Right lung (tissue), 5 donors: ENCODE results near the gene GADD45GIP1. TPM values are rescaled to one million over a fixed set of nuclear protein-coding genes. Genes with fewer than 3 reads are reported as not detected.
"Not testable (repeated sequence)": the region's sequence is repeated elsewhere in the genome, so short reads cannot be mapped to it uniquely, and the experiment has no call there.

Source experiments
- DNase-seq, 2 donors: peaks; one replicate each; pipeline ENCODE4 v3.0.0-alpha.2; 2013
- polyA plus RNA-seq, 5 donors: library from polyadenylated mRNA; unstranded; fragments of 120-200 nt; gene quantifications; one replicate each; pipeline versions ENCODE4 v1.2.1 to v1.2.3, GENCODE V29; 2013; ENCODE audit warnings: inconsistent platforms in 1 of 5, low replicate concordance in 1 of 5; ENCODE audit not compliant: insufficient read length in 5 of 5, insufficient read depth in 1 of 5

GADD45GIP1 gene
- polyA plus RNA-seq, 5 donors = 22.7 to 51.6 (median 25.6) TPM

DNA sequence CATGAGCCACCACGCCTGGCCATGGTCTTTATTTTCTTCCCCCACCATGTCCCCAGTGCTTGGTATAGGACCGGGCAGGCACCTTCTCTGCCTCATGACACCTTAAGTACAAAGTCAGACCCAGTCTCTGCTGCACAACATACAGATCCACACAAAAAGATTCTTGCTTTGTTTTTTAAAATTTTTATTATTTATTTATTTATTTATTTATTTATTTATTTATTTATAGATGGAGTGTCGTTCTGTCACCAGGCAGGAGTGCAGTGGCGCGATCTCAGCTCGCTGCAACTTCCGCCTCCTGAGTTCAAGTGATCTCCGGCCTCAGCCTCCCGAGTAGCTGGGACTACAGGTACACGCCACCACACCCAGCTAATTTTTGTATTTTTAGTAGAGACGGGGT, 35.7 kb upstream of the GADD45GIP1 start:
- DNase-seq = no peak

DNA sequence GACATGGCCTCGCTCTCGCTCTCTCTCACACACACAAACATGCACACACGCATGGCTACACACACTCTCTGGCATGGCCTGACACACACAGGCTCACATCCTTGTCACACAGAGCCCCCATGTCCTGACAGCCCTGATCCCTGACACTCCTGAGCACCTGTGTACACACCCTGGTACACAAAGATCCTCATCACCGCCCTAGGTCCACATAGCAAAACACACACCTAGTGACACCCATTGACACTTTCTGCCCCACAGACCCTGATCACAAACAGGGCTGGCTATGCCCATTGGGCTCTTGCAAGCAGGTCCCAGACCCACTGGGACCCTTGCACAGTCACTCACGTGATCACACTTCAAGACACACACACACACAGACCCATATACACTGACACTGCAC, 34.3 kb upstream of the GADD45GIP1 start:
- DNase-seq = no peak

DNA sequence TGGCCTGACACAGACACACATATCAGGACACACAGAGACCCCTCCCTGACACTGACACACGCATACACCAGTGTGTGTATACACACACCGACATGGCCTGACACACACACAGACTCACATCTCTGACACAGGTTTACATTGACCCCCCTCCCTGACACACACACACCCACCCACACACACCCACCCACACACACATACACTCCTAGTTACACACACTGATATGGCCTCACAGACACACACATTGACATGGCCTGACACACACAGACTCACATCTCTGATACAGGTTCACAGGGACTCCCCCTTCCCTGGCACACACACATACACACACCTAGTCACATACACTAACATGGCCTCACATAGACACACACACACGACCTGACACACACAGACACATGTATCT, 33.8 kb upstream of the GADD45GIP1 start:
- DNase-seq = no peak

DNA sequence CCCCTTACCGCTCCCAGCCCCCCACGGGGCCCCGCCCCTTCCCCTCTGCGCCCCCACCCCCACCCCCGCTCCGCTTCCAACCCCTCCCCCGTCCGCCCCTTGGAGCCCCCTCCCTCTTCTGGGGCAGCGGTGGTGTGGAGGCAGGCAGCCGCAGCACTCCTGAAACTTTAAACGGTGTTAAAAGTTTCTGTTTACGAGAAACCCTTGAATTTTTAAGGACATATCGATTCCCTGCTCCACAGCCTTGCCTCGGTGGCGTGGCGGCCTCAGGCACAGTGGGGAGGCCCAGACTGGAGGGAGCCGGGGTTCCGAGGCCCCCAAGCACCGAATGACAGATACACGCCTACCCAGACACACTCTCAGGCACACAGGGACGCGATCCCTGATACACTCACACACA, 33.4 kb upstream of the GADD45GIP1 start:
- DNase-seq = no peak

DNA sequence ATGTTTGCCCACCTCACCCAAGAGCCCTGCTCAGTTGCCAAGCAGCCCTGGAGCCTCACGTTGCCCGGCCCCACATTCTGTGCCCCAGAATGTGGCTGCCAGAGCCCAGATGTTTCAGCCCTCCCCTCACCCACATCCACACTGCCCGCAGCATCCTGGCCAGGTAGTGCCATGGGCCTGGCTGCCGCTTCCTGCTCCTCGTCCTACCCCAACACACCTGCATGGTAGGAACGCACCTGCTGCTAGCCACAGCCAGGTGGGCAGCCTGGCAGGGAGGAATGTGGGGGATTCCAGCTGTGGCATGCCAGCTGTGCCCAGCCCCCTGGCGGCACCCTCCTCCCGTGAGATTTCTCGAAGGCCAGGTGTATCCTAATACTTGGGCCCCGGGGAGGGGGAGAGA, 30.8 kb upstream of the GADD45GIP1 start:
- no peak for DNase-seq

DNA sequence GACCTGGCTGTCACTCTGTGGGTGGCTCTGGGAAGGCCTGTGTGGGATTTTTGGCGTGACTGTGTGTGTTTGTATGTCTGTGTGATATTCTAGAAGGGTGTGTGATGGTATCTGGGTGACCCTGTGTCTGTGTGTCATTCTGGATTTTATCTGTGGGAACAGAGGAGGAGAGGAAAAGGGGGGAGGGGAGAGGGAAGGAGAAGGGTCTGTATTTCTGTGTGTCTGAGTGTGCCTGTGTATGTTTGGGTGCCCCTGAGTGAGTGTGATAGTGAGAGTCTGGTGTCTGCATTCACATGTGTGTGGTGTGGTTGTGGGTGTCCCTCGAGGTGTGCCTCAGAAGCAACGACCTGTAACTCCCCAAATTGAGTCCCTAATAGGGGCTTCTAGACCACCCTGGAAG, 30.2 kb upstream of the GADD45GIP1 start:
- DNase-seq = no peak

DNA sequence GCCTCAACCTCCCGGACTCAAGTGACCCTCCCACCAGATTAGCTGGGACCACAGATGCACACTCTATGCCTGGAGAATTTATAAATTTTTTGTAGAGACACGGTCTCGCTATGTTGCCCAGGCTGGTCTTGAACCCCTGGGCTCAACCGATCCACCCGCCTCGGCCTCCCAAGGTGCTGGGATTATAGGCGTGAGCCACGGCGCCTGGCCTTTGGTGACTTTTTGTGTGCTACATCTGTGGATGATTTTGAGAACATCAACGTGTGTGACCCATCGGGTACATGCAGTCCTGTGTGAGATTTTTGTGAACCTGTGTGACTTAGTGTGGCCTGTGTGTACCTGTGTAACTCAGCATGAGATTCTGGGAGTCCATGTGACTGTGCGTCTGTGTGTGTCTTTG, 29.7 kb upstream of the GADD45GIP1 start:
- no peak for DNase-seq

DNA sequence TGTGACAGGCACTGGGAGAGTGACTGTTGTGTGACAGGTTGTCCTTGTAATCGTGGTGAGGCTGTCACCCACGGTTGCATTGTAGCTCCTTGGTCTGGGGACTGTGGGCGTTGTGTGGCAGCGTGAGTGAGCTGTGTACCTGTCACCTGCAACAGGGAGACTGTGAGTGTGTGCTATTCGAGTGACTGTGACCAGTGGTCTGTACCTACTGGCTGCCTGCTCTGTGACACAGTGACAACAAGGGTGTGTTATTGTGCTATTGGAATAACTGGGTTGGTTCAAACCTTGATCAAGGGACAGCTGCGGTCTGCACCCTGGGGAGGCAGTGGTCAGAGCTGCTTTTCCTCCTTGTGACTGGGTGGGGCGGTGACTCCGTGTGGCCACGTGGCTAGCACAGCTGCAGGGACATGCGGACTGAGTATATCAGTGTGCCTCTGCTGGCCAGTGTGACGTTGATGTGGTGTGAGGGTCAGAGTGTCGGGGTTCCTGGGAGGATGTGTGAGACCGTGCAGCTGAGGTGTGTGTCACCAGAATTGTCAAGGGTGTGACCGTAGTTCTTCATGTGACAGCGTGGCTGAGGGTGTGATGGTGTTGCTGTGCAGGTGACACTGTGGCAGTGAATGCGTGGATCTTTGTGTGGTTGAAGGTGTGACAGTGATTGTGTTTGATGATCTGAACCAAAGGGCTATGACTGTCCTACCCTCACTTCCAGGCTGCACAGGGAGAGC, 28.2 kb upstream of the GADD45GIP1 start:
- DNase-seq = no peak

DNA sequence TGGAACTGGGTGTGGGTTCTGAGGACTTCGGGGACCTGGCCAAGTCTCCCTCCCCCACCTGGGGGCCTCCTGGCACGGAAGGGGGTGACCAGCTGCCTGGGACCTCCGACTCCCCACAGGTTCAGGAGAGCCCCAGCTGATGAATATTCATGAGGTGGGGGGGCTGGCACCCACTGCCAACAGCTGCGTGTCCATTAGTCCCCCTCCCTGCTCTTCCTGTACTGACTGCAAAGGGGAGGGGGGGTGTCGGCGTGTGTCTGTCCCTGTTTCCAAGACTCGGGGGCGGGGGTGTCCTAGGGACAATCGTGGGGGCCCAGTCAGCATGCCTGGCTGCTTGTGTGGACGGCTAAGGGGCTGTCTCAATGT, 27.6 kb upstream of the GADD45GIP1 start:
- no peak for DNase-seq

DNA sequence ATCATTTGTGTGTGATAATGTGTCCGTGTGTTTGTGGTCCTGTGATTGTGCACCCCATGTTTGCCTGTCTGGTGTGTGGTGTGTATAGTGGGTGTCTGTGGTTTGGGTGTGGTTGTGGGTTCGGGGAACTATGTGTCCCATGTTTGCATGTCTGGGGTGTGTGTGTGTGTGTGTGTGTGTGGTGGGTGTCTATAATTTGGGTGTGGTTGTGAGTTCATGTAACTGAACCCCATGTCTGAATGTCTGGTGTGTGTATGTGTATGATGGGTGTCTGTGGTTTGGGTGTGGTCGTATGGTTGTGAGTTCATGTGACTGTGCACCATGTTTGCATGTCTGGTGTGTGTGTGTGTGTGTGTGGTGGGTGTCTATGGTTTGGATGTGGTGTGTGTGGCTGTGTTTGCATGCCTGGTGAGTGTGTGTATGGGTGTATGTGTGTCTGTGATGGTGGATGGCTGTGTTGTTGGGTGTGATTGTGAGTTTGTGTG, 27.2 kb upstream of the GADD45GIP1 start:
- no peak for DNase-seq

DNA sequence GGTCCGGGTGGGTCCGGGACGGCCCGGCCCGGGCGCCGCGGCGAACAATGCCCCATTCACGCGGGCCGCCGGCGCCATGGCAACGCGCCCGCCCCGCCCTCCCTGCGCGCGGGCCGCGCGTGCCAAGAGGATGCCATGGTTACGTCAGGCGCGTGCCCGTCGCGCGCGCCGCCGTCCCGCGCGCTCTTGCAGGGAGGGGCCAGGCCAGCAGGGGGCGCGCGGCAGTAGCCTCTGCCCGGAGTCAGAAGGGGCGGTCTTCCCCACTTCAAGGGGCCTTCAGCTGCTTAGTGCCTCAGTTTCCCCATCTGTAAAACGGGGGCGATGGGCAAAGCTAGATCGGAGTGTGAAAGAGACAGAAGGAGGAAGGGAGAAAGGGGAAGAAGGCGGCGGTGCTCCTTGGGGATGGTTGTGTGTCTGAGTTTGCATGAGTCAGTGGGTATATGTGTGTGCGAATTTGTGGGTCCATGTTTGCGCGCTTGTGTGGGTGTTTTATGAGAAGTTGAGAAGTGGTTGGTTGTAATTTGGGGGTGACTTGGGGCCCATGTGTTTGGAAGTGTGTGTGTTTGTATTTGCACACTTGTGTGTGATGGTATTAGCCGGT, 26.6 kb upstream of the GADD45GIP1 start:
- DNase-seq = peak; percentile 78 to 87

DNA sequence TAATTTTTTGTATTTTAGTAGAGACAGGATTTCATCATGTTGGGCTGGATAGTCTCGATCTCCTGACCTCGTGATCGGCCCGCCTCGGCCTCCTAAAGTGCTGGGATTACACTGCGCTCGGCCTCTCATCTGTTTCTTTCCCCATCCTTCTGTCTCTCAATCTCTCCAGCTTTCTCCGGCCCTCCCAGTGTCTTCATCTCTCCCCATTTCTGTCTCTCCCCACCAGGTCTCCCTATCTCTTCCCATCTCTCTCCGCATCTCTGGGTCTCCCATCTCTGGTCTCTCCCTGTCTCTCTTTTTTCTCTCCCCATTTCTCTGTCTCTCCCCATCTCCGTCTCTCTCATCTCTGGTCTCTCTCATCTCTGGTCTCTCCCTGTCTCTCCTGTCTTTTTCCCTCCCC, 26.1 kb upstream of the GADD45GIP1 start:
- DNase-seq = no peak

DNA sequence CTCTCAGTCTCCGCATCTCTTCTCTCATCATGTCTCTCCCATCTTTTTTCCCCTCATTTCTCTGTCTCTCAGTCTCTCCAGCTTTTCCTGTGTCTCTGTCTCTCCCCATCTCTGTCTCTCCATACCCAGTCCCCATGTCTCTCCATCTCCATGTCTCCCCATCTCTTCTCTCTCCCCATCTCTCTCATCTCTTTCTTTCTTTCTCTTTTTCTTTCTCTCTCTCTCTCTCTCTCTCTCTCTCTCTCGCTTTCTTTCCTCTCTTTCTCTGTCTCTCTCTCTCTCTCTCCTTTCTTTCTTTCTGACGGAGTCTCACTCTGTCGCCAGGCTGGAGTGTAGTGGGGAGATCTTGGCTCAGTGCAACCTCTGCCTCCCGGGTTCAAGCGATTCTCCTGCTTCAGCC, 25.6 kb upstream of the GADD45GIP1 start:
- DNase-seq = no peak

DNA sequence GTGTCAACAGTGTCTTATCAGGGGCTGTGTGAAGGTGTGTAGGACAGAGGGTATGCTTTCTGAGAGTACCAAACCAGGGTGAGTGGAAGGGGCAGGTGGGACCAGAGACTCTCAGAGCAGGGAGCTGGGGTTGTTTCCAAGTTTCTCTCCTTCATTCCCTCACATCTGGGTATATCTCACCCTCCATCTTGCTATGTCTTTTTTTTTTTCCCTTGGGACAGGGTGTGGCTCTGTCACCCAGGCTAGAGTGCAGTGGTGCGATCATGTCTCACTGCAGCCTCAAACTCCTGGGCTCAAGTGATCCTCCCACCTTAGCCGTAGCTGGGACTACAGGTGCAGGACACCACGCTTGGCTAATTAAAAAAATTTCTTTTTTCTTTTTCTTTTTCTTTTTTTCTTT, 23.0 kb upstream of the GADD45GIP1 start:
- no peak for DNase-seq

DNA sequence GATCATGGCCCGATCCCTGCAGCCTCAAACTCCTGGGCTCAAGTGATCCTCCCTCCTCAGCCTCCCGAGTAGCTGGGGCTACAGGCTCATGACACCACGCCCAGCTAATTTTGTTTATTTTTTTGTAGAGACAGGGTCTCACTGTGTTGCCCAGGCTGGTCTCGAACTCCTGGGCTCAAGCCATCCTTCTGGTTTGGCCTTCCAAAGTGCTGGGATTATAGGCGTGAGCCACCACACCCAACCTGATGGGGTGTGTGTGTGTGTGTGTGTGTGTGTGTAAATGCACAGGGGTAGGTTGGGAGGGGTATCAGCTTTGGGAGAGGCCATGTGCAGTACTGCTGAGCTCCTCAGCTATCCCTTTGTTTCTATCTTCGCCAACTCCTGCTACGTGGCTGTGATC, 19.1 kb upstream of the GADD45GIP1 start:
- not testable (repeated sequence) for DNase-seq

DNA sequence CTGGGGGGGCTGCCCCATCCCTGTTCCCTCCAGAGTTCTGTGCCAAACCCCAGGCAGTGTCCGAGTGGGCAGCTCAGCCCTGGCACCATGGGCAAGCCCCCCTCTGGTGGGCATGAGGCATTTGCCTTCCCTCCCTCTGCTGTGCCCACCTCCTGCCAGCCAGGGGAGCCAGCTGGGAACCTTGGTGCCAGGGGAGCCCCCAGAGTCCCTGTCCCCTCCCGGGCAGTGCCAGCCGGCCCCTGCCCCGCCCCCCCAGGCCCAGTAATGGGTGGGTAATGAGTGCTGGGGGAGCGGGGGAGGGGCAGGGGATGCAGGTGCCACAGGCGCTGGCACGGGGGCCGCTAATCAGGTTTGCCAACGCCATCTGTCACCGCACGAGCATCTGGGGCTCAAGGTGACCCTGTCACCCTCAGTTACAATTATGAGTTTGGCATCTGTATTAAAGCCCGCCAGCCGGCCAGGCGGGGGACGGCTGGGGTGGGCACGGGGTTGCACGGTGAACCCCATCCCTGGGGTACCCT, 18.3 kb upstream of the GADD45GIP1 start:
- no peak for DNase-seq

DNA sequence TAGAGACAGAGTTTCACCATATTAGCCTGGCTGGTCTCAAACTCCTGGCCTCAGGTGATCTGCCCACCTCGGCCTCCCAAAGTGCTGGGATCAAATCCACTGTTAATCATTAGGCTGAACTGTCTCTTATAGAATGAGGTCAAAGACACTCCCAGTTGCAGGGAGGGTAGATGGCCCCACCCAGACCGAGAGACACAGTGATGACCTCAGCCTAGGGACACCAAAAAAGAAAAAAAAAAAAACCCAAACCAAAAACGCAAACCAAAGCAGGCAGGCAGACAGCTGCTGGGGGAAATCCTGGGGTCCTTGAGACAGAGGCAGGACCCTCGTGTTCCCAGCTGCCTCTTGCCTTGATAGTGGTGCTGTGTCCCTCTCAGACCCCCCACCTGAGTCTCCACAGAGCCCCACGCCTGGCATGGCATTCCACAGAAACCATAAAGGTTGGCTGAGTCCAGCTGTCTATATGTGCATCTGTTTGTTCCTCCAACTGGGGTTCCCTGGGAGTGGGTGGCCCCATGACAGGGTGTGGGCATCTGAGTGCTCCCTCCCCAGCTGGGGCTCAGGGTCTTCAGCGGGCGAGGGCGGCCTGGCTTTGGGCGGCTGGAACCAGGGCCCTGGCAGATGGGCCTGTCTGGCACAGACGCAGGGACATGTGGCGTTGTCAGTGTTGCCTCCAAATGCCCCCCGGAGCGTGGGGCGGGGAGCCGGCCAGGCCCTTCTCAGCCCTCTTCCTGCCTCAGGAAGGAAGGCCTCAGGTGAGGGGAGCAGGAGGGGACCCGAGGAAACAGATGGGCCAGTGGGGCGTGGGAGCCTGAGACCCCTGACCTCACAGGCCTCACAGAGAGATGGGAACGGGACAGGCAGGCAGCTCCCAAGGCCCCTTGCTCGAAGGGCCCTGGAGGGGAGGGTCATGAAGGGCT, 17.5 kb upstream of the GADD45GIP1 start:
- DNase-seq = no peak

DNA sequence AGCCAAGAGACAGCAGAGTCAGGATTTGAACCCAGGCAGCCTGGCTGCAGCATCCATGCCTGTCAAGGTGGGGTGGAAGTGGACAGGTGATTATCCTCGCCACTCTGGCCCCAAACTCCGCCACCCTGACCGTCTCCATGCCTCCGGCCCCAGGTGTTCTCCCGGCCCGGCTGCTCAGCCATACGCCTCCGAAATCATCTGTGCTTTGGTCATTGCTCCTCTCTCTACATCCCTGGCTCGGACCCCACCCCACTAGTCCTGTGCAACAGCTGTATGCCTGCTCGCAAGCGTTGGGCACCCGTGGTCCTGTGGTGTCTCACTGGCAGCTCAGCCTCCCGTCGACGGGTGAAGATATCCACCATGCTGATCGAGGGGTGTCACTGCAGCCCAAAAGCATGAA, 16.2 kb upstream of the GADD45GIP1 start:
- DNase-seq = no peak

DNA sequence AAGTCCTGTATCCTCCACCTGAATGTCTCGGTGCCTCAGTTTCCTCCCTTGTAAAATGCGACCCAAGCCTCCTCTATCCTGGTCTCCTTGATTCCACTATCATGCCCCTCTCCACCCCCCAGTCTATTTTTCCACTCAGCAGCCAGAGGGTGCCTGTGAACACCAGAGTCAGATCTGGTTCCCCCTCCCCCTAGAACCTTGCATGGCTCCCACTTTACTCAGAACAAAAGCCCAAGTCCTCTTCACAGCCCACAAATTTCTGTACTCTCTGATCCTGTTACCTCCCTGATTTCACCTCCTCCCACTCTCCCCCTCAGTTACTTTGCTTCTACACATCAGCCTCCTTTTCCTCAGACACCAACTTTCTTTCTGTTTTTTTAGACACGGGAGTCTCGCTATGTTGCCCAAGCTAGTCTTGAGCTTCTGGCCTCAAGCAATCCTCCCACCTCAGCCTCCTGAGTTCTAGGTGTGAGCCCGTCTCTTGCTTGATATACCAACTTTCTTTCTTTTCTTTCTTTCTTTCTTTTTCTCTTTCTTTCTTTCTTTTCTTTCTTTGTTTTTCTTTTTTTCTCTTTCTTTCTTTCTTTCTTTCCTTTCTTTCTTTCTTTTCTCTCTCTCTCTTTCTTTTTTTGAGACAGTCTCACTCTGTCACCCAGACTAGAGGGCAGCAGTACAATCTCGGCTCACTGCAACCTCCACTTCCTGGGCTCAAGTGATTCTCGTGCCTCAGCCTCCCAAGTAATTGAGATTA, 13.2 kb upstream of the GADD45GIP1 start:
- no peak for DNase-seq

DNA sequence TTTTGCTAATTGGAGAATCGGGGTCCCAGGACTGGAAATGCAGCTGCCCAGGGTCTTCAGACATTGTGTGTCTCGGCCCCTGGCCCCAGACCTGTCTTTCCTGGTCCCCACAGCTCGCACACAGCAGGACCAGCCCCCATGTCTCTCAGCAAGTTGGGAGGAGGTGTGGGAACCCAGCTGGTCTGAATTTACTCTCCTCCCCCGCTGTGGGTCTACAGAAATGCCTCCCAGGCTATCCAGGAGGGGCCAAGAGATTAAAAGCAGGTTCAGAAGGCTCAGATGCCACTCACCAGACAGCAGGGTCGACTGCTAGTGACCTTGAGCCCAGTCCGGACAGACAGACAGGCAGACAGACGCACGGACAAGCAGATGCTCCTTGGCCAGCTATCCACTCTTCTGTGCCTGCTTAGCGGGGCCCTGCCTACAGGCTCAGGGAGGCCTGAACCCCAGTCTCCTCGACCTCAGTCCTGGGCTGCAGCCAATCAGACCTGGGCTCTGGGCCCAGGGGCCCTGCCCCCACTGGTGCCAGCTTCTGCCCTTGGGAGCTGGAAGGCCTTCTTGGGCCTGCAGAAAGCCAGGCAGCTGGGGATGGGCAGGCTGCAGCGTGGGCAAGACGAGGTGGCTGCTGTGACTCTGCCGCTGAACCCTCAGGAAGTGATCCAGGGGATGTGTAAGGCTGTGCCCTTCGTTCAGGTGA, 12.4 kb upstream of the GADD45GIP1 start, which contains the start of gene DAND5:
TSS of gene DAND5 (plus strand) at position 285 of the 697 bp plus-strand sequence. CDS start at position 370, 85 bp downstream.
- no peak for DNase-seq

DNA sequence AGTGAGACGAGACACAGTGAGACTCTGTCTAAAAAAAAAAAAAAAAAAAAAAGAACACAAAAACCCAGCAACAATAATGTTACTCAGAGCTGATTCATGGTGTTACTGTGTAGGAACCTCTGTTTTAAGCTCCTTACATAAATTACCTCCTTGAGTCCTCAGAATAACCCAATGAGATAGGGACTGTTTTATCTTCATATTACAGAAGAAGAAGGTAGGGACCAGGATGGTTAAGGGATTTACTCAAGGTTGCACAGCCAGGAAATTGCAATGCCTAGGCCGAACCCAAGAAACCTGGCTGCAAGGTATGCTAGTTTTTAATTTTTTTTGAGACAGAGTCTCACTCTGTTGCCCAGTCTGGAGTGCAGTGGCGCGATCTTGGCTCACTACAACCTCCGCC, 10.9 kb upstream of the GADD45GIP1 start:
- DNase-seq = no peak
